Hair follicular keratinocyte (primary cell): ENCODE results near the gene NAV2. TPM values are rescaled to one million over a fixed set of nuclear protein-coding genes. Genes with fewer than 3 reads are reported as not detected.

Source experiments
- total RNA-seq: library from RNA; depleted of rRNA; stranded (reverse); fragments of >200 nt; gene quantifications from 2 replicates; pipeline ENCODE4 v1.2.3, GENCODE V29; 2015

NAV2 gene
- total RNA-seq = 12.7 and 18.1 TPM in 2 replicates

GRCh38 chr11:19712281-19713195, at the start of gene NAV2:
NAV2 (plus strand) TSS chr11:19712837; CDS start chr11:19713696, 859 bp downstream.

GRCh38 chr11:20160425-20161229, 448.0 kb downstream of the NAV2 start, which contains the start of gene DBX1:
DBX1 (minus strand) TSS chr11:20160475; CDS start chr11:20160324, 151 bp downstream.

